ENCODE measurements around the gene COMMD10. TPM values are rescaled to one million over a fixed set of nuclear protein-coding genes. Genes with fewer than 3 reads are reported as not detected.

COMMD10 gene
- total and polyA plus RNA-seq, 2 experiments from 2014 or later = 26.0 to 38.9 TPM

DNA sequence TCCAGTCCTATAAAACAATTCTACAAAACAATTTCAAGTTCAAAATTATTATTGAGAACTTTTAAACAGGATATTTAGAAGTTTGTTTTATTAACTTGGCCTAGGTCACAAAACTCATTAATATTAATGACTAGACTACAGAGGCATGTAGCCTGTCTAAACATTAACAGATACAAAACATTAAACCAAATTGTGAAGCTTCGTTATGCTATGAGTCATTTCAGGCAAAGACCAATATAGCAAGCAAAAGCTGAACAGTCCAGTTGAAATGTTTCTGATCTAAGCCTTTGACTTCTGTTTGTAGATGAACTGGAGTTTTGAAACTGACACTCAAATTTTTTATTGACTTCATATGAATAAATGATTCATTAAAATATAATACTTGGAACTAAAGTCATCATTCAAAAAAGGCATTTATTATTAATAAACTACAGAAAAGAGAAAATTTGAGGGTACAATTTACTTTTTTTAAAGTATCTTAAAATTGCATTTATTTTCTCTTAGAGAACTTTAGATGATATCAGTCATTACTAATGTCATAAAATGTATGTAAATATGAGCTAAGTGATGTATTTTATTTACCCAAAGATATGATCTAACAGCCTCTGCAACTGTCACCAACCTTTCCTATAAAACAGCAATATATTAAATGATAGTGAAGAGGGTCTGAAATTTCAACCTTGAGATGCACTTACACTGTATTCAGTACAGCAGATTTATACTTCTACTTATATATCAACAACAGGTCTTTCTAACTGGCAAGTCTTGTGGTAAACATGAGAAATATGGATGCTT, 188.8 kb downstream of the COMMD10 start:
- DNase-seq = peak; percentile 18
- Histone ChIP-seq H2AFZ (no peak overlapping the region), H3K79me2 (ENCODE audit: insufficient read depth) (no peaks in the 10 kb centered on the region), H3K27ac (no peak overlapping the region), H4K20me1 (ENCODE audit: insufficient read depth) (no peaks in the 10 kb centered on the region), H3K4me1 (ENCODE audit: insufficient read depth) (no peaks in the 10 kb centered on the region), H3K9ac (no peak overlapping the region), H3K9me2 (ENCODE audit: insufficient read depth) (no peaks in the 10 kb centered on the region), H3F3A (ENCODE audit: insufficient read depth) (no peaks in the 10 kb centered on the region), H3K9me3 (ENCODE audit: low read depth) (no peaks in the 10 kb centered on the region), H3K4me2 (ENCODE audit: unreplicated experiment) (no peak overlapping the region), H3K4me3 (no peak overlapping the region), H3K27me3 (replicated peaks; ENCODE audit: insufficient read depth) (no peaks in the 10 kb centered on the region), H3K36me3 (ENCODE audit: low read depth) (peaks cover 7% of the 10 kb centered on the region; the same call in 1 of the 2 replicates)
- TF ChIP-seq EZH2 (IDR thresholded peaks at IDR 0.05; ENCODE audit: insufficient read depth, poor library complexity, severe bottlenecking) = no peak
- no peak for TF ChIP-seq EZH2phosphoT487 (IDR thresholded peaks at IDR 0.05; ENCODE audit: insufficient read depth, low read depth)
- in situ Hi-C loops (cut with MboI) = no loop called here
- 7 to 12% methylated on average over 1 of the region's 1 CpG for WGBS, 2 experiments (ENCODE audit: low coverage in 1 of 2, low lambda C conversion rate in 2 of 2, missing lambda C conversion rate in 2 of 2)

DNA sequence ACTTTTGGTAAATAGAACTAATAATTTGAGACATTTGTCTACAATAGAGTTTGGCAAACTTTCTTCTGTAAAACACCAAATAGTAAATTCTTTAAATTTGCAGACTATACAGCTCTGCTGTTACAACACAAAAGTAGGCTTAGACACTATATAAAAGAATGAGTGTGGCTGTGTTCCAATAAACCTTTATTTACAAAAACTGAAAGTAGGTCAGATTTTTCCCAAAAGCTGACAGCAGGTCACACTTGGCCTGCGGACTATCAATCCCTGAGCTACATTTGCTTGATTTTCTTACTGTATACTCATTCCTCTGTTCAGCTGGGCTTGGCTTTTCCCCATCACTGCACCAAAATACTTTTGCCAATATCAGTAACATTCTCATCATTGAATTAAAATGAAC, 189.4 kb downstream of the COMMD10 start:
- DNase-seq = no peak
- Histone ChIP-seq H3K9me2 (ENCODE audit: insufficient read depth) (no peaks in the 10 kb centered on the region), H3K9me3 (ENCODE audit: low read depth) (no peaks in the 10 kb centered on the region), H3F3A (ENCODE audit: insufficient read depth) (no peaks in the 10 kb centered on the region), H3K4me2 (ENCODE audit: unreplicated experiment) (no peak overlapping the region), H3K4me3 (no peak overlapping the region), H3K79me2 (ENCODE audit: insufficient read depth) (no peaks in the 10 kb centered on the region), H3K9ac (no peak overlapping the region), H3K4me1 (ENCODE audit: insufficient read depth) (no peaks in the 10 kb centered on the region), H4K20me1 (ENCODE audit: insufficient read depth) (no peaks in the 10 kb centered on the region), H3K36me3 (ENCODE audit: low read depth) (peaks cover 7% of the 10 kb centered on the region; the same call in 1 of the 2 replicates), H2AFZ (no peak overlapping the region), H3K27me3 (replicated peaks; ENCODE audit: insufficient read depth) (no peaks in the 10 kb centered on the region), H3K27ac (no peak overlapping the region)
- TF ChIP-seq EZH2phosphoT487 (IDR thresholded peaks at IDR 0.05; ENCODE audit: insufficient read depth, low read depth) (no peak), EZH2 (IDR thresholded peaks at IDR 0.05; ENCODE audit: insufficient read depth, poor library complexity, severe bottlenecking) (no peak)
- in situ Hi-C loops (cut with MboI) = no loop called here
- 100% methylated on average over 1 of the region's 1 CpG for WGBS, 2 experiments (ENCODE audit: low coverage in 1 of 2, low lambda C conversion rate in 2 of 2, missing lambda C conversion rate in 2 of 2)

DNA sequence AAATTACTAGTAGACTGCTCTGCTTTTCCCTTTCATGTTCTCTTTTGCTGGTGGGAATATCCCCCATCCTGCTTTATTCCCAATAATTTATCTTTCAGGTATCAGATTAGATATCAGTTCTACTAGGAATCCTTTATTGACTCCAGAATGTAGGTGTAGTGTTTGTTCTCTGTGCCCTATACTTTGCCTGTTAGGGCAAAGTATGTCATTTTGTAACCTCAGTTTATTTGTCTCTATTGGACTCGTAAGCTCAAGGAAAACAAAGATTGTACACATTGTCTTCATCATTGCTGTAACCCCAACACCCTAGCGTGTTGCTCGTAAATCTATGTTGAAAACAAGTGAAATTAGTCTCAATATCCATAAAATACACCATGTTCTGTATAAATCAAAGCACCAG, 190.5 kb downstream of the COMMD10 start:
- H3K9me2 ChIP-seq (ENCODE audit: insufficient read depth) = no peaks in the 10 kb centered on the region
- in situ Hi-C loops (cut with MboI) = no loop called here
- no peak overlapping the region for H2AFZ ChIP-seq

DNA sequence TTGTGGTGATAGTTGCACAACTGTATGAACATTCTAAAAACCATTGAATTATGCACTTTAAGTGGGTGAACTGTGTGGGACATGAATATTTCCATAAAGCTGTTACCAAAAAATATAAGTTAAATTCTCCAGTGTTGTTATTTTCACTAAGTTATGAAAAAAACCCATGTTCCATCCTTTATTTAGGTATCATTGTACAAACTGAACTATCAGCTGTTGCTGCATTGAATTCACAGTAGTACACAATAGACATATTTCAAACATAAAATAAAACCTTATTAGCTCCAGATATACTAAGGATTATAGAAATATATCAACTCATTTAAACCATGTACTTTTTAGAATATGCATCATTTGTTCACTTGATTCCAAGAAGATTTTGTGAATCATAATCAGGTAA, 192.1 kb downstream of the COMMD10 start:
- Histone ChIP-seq H3K27me3 (replicated peaks; ENCODE audit: insufficient read depth) (no peaks in the 10 kb centered on the region), H3K9me3 (ENCODE audit: low read depth) (no peaks in the 10 kb centered on the region), H3K36me3 (ENCODE audit: low read depth) (peaks cover 7% of the 10 kb centered on the region; the same call in 1 of the 2 replicates), H2AFZ (no peak overlapping the region), H3K4me2 (ENCODE audit: unreplicated experiment) (no peak overlapping the region), H3K9ac (no peak overlapping the region), H3K4me1 (ENCODE audit: insufficient read depth) (no peaks in the 10 kb centered on the region), H3F3A (ENCODE audit: insufficient read depth) (no peaks in the 10 kb centered on the region), H3K79me2 (ENCODE audit: insufficient read depth) (no peaks in the 10 kb centered on the region), H3K4me3 (no peak overlapping the region), H3K27ac (no peak overlapping the region), H4K20me1 (ENCODE audit: insufficient read depth) (no peaks in the 10 kb centered on the region), H3K9me2 (ENCODE audit: insufficient read depth) (no peaks in the 10 kb centered on the region)
- in situ Hi-C loops (cut with MboI) = no loop called here
- no peak for TF ChIP-seq EZH2phosphoT487 (IDR thresholded peaks at IDR 0.05; ENCODE audit: insufficient read depth, low read depth)
- no peak for TF ChIP-seq EZH2 (IDR thresholded peaks at IDR 0.05; ENCODE audit: insufficient read depth, poor library complexity, severe bottlenecking)
- DNase-seq = peak; percentile 6

More for the DNA sequence above, 190.5 kb downstream of the COMMD10 start:
- Histone ChIP-seq H4K20me1 (ENCODE audit: insufficient read depth) (no peaks in the 10 kb centered on the region), H3K27me3 (replicated peaks; ENCODE audit: insufficient read depth) (no peaks in the 10 kb centered on the region), H3K79me2 (ENCODE audit: insufficient read depth) (no peaks in the 10 kb centered on the region), H3F3A (ENCODE audit: insufficient read depth) (no peaks in the 10 kb centered on the region), H3K4me3 (no peak overlapping the region), H3K36me3 (ENCODE audit: low read depth) (peaks cover 7% of the 10 kb centered on the region; the same call in 1 of the 2 replicates), H3K4me1 (ENCODE audit: insufficient read depth) (no peaks in the 10 kb centered on the region), H3K27ac (no peak overlapping the region), H3K9ac (no peak overlapping the region), H3K9me3 (ENCODE audit: low read depth) (no peaks in the 10 kb centered on the region), H3K4me2 (ENCODE audit: unreplicated experiment) (no peak overlapping the region)
- 92 to 100% methylated on average over 3 of the region's 3 CpGs for WGBS, 2 experiments (ENCODE audit: low coverage in 1 of 2, low lambda C conversion rate in 2 of 2, missing lambda C conversion rate in 2 of 2)
- TF ChIP-seq EZH2 (IDR thresholded peaks at IDR 0.05; ENCODE audit: insufficient read depth, poor library complexity, severe bottlenecking) = no peak
- TF ChIP-seq EZH2phosphoT487 (IDR thresholded peaks at IDR 0.05; ENCODE audit: insufficient read depth, low read depth) = no peak
- DNase-seq = no peak

Measured in GM23248 (cell line).